ENCODE data around the gene COA3.

GRCh38 chr17:42798383-42799380 lies at the start of gene COA3, which contains the start of gene CNTD1:
- TF ChIP-seq CTCF (IDR thresholded peaks at IDR 0.05) (no peak), POLR2A (IDR thresholded peaks at IDR 0.05) (no peak)
